Activated CD4-positive, alpha-beta memory T cell treated with anti-CD3 and anti-CD28 coated beads, Interleukin-2, amount 10 ng/mL, durations not matched to agents 7 days and 5 days (primary cell): Measurements from ENCODE around the gene AGAP1. TPM values are rescaled to one million over a fixed set of nuclear protein-coding genes. Genes with fewer than 3 reads are reported as not detected.

Source experiments
- CTCF ChIA-PET: fragments of 350-600 bp; sonication (Branson Sonifier 250); formaldehyde crosslinking; loops from one replicate; lab custom pipeline; 2021; ENCODE audit warnings: antibody characterized with exemption, inconsistent platforms; lab: Charles Lee
- POLR2A ChIA-PET: fragments of 350-600 bp; sonication (Branson Sonifier 250); formaldehyde crosslinking; loops from one replicate; lab custom pipeline; 2021; ENCODE audit warnings: antibody characterized with exemption; lab: Charles Lee
- DNase-seq: peaks from one replicate; pipeline ENCODE4 v3.0.0-alpha.2; 2020
- H3K27ac Mint-ChIP-seq: one replicate; pipeline ENCODE4 v1.8.0; 2021; ENCODE audit warnings: mild to moderate bottlenecking, mixed read lengths
- H3K27me3 Mint-ChIP-seq: one replicate; pipeline ENCODE4 v1.8.0; 2021; ENCODE audit warnings: mixed read lengths
- H3K36me3 Mint-ChIP-seq: one replicate; pipeline ENCODE4 v1.8.0; 2021; ENCODE audit warnings: low read depth, mixed read lengths
- H3K4me1 Mint-ChIP-seq: one replicate; pipeline ENCODE4 v1.8.0; 2021; ENCODE audit warnings: mixed read lengths
- H3K4me3 Mint-ChIP-seq: one replicate; pipeline ENCODE4 v1.8.0; 2021; ENCODE audit warnings: mild to moderate bottlenecking, mixed read lengths
- H3K9me3 Mint-ChIP-seq: one replicate; pipeline ENCODE4 v1.8.0; 2021; ENCODE audit warnings: mixed read lengths
- total RNA-seq, 2 experiments: library from RNA; stranded (reverse); gene quantifications; one replicate each; pipeline ENCODE4 v1.2.3, GENCODE V29; 2021

The AGAP1 gene
- total RNA-seq, 2 experiments from 2014 or later = 1.1 to 1.2 TPM

GRCh38 chr2:235468978-235469655, 24.7 kb upstream of the AGAP1 start:
- ChIA-PET POLR2A (no interaction called here), CTCF (no interaction called here)
- DNase-seq = no peak

GRCh38 chr2:235471186-235471747, 22.6 kb upstream of the AGAP1 start:
- H3K4me1 Mint-ChIP-seq = no peaks in the 10 kb centered on the region
- no peak for DNase-seq
- no peaks in the 10 kb centered on the region for H3K36me3 Mint-ChIP-seq
- H3K27ac Mint-ChIP-seq = no peak overlapping the region
- H3K9me3 Mint-ChIP-seq = no peaks in the 10 kb centered on the region
- ChIA-PET CTCF (no interaction called here), POLR2A (no interaction called here)
- H3K4me3 Mint-ChIP-seq = no peak overlapping the region
- no peaks in the 10 kb centered on the region for H3K27me3 Mint-ChIP-seq

More at GRCh38 chr2:235468978-235469655, 24.7 kb upstream of the AGAP1 start:
- Mint-ChIP-seq H3K4me1 (no peaks in the 10 kb centered on the region), H3K27me3 (no peaks in the 10 kb centered on the region), H3K36me3 (no peaks in the 10 kb centered on the region), H3K9me3 (no peaks in the 10 kb centered on the region), H3K4me3 (no peak overlapping the region), H3K27ac (no peak overlapping the region)

GRCh38 chr2:235472443-235472842, 21.4 kb upstream of the AGAP1 start:
- ChIA-PET CTCF (no interaction called here), POLR2A (no interaction called here)
- H3K4me3 Mint-ChIP-seq = no peak overlapping the region
- no peak for DNase-seq
- no peaks in the 10 kb centered on the region for H3K36me3 Mint-ChIP-seq
- no peak overlapping the region for H3K27ac Mint-ChIP-seq
- H3K9me3 Mint-ChIP-seq = no peaks in the 10 kb centered on the region
- H3K4me1 Mint-ChIP-seq = no peaks in the 10 kb centered on the region
- H3K27me3 Mint-ChIP-seq = no peaks in the 10 kb centered on the region

- Mint-ChIP-seq H3K36me3 (no peaks in the 10 kb centered on the region), H3K27me3 (peaks cover 7% of the 10 kb centered on the region), H3K4me3 (no peak overlapping the region), H3K9me3 (no peaks in the 10 kb centered on the region), H3K27ac (no peak overlapping the region), H3K4me1 (no peaks in the 10 kb centered on the region)
- ChIA-PET POLR2A (no interaction called here), CTCF (no interaction called here)
- DNase-seq = no peak
Measured at GRCh38 chr2:235478609-235479008, 15.2 kb upstream of the AGAP1 start.

- no peaks in the 10 kb centered on the region for H3K36me3 Mint-ChIP-seq
- H3K27me3 Mint-ChIP-seq = peaks cover 7% of the 10 kb centered on the region
- H3K9me3 Mint-ChIP-seq = no peaks in the 10 kb centered on the region
- no peaks in the 10 kb centered on the region for H3K4me1 Mint-ChIP-seq
- no peak overlapping the region for H3K4me3 Mint-ChIP-seq
- no peak overlapping the region for H3K27ac Mint-ChIP-seq
- POLR2A ChIA-PET = no interaction called here
- CTCF ChIA-PET = interaction anchor here (0.7 kb wide), 1 partner anchor 209 kb away, joined by 5 read pairs; no protein-coding TSS in a partner anchor
- no peak for DNase-seq
Measured at GRCh38 chr2:235479604-235480003, 14.2 kb upstream of the AGAP1 start.

- Mint-ChIP-seq H3K4me3 (no peak overlapping the region), H3K4me1 (no peaks in the 10 kb centered on the region), H3K36me3 (no peaks in the 10 kb centered on the region), H3K9me3 (no peaks in the 10 kb centered on the region), H3K27ac (no peak overlapping the region), H3K27me3 (peaks cover 7% of the 10 kb centered on the region)
- no peak for DNase-seq
- CTCF ChIA-PET = no interaction called here
- POLR2A ChIA-PET = no interaction called here
Measured at GRCh38 chr2:235480614-235481013, 13.2 kb upstream of the AGAP1 start.

- Mint-ChIP-seq H3K4me3 (no peak overlapping the region), H3K36me3 (no peaks in the 10 kb centered on the region), H3K9me3 (no peaks in the 10 kb centered on the region), H3K27me3 (peaks cover 7% of the 10 kb centered on the region), H3K4me1 (no peaks in the 10 kb centered on the region), H3K27ac (no peak overlapping the region)
- POLR2A ChIA-PET = no interaction called here
- no peak for DNase-seq
- CTCF ChIA-PET = no interaction called here
Measured at GRCh38 chr2:235483313-235483712, 10.5 kb upstream of the AGAP1 start.

- ChIA-PET POLR2A (no interaction called here), CTCF (no interaction called here)
- no peak overlapping the region for H3K27ac Mint-ChIP-seq
- no peaks in the 10 kb centered on the region for H3K36me3 Mint-ChIP-seq
- H3K4me1 Mint-ChIP-seq = no peaks in the 10 kb centered on the region
- no peak for DNase-seq
- no peak overlapping the region for H3K4me3 Mint-ChIP-seq
- no peaks in the 10 kb centered on the region for H3K9me3 Mint-ChIP-seq
- peaks cover 11% of the 10 kb centered on the region for H3K27me3 Mint-ChIP-seq
Measured at GRCh38 chr2:235485362-235485761, 8.5 kb upstream of the AGAP1 start.

- H3K36me3 Mint-ChIP-seq = no peaks in the 10 kb centered on the region
- CTCF ChIA-PET = no interaction called here
- H3K9me3 Mint-ChIP-seq = no peaks in the 10 kb centered on the region
- H3K4me3 Mint-ChIP-seq = no peak overlapping the region
- no peaks in the 10 kb centered on the region for H3K4me1 Mint-ChIP-seq
- POLR2A ChIA-PET = no interaction called here
- DNase-seq = no peak
- peaks cover 12% of the 10 kb centered on the region for H3K27me3 Mint-ChIP-seq
- no peak overlapping the region for H3K27ac Mint-ChIP-seq
Measured at GRCh38 chr2:235486729-235487128, 7.1 kb upstream of the AGAP1 start.

- POLR2A ChIA-PET = no interaction called here
- no peaks in the 10 kb centered on the region for H3K9me3 Mint-ChIP-seq
- DNase-seq = no peak
- H3K36me3 Mint-ChIP-seq = no peaks in the 10 kb centered on the region
- H3K4me3 Mint-ChIP-seq = no peak overlapping the region
- peaks cover 27% of the 10 kb centered on the region for H3K27me3 Mint-ChIP-seq
- CTCF ChIA-PET = no interaction called here
- no peak overlapping the region for H3K27ac Mint-ChIP-seq
- peaks cover 4% of the 10 kb centered on the region for H3K4me1 Mint-ChIP-seq
Measured at GRCh38 chr2:235489897-235490296, 3.9 kb upstream of the AGAP1 start.

- Mint-ChIP-seq H3K36me3 (no peaks in the 10 kb centered on the region), H3K27ac (no peak overlapping the region), H3K4me3 (peak overlapping the region; percentile 68), H3K4me1 (peaks cover 6% of the 10 kb centered on the region), H3K27me3 (peaks cover 50% of the 10 kb centered on the region), H3K9me3 (no peaks in the 10 kb centered on the region)
- POLR2A ChIA-PET = no interaction called here
- DNase-seq = no peak
- CTCF ChIA-PET = no interaction called here
Measured at GRCh38 chr2:235492850-235493344, 946 bp upstream of the AGAP1 start.

GRCh38 chr2:235493402-235493774, 455 bp upstream of the AGAP1 start:
- peak overlapping the region; percentile 68 for H3K4me3 Mint-ChIP-seq
- H3K27ac Mint-ChIP-seq = no peak overlapping the region
- DNase-seq = no peak
- no peaks in the 10 kb centered on the region for H3K9me3 Mint-ChIP-seq
- peaks cover 55% of the 10 kb centered on the region for H3K27me3 Mint-ChIP-seq
- peaks cover 6% of the 10 kb centered on the region for H3K4me1 Mint-ChIP-seq
- no peaks in the 10 kb centered on the region for H3K36me3 Mint-ChIP-seq
- POLR2A ChIA-PET = no interaction called here
- CTCF ChIA-PET = no interaction called here

- H3K4me3 Mint-ChIP-seq = peak overlapping the region; percentile 43
- H3K9me3 Mint-ChIP-seq = no peaks in the 10 kb centered on the region
- POLR2A ChIA-PET = no interaction called here
- CTCF ChIA-PET = no interaction called here
- no peak for DNase-seq
- H3K4me1 Mint-ChIP-seq = peaks cover 6% of the 10 kb centered on the region
- H3K36me3 Mint-ChIP-seq = no peaks in the 10 kb centered on the region
- H3K27ac Mint-ChIP-seq = no peak overlapping the region
- peaks cover 61% of the 10 kb centered on the region for H3K27me3 Mint-ChIP-seq
Measured at GRCh38 chr2:235494716-235495372, 1.0 kb downstream of the AGAP1 start.
